NCI-H748 treated with DMSO at 0.1 percent for 48 hours (cell line): Measurements from ENCODE around the gene RNF182.
"Not testable (repeated sequence)": the region's sequence is repeated elsewhere in the genome, so short reads cannot be mapped to it uniquely, and the experiment has no call there.

Source experiments
- DNase-seq: peaks from one replicate; lab custom pipeline; 2025; lab: John Stamatoyannopoulos, UW

RNF182 gene

GRCh38 chr6:13917141-13917540 lies 7.6 kb upstream of the RNF182 start:
- DNase-seq: no peak

- DNase-seq: no peak
Measured at GRCh38 chr6:13918686-13919250, 6.0 kb upstream of the RNF182 start.

GRCh38 chr6:13919861-13920260 lies 4.9 kb upstream of the RNF182 start:
- DNase-seq: no peak

GRCh38 chr6:13920552-13920951 lies 4.2 kb upstream of the RNF182 start:
- DNase-seq: peak; percentile 74

GRCh38 chr6:13922750-13923149 lies 2.0 kb upstream of the RNF182 start:
- peak; percentile 54 for DNase-seq

GRCh38 chr6:13923527-13924145 lies 1.1 kb upstream of the RNF182 start:
- no peak for DNase-seq

- peak; percentile 94 for DNase-seq
Measured at GRCh38 chr6:13924146-13924948, 405 bp upstream of the RNF182 start.

GRCh38 chr6:13926378-13926777 lies 1.6 kb downstream of the RNF182 start:
- DNase-seq: peak; percentile 17

- DNase-seq: peak; percentile 57
Measured at GRCh38 chr6:13927203-13927602, 2.5 kb downstream of the RNF182 start.

- no peak for DNase-seq
Measured at GRCh38 chr6:13929196-13929595, 4.4 kb downstream of the RNF182 start.

GRCh38 chr6:13931797-13932402 lies 7.1 kb downstream of the RNF182 start:
- no peak for DNase-seq

GRCh38 chr6:13932785-13933184 lies 8.0 kb downstream of the RNF182 start:
- no peak for DNase-seq

GRCh38 chr6:13934721-13935120 lies 10.0 kb downstream of the RNF182 start:
- DNase-seq: no peak

GRCh38 chr6:13935190-13935880 lies 10.6 kb downstream of the RNF182 start:
- DNase-seq: no peak

- DNase-seq: not testable (repeated sequence)
Measured at GRCh38 chr6:13935881-13936261, 11.1 kb downstream of the RNF182 start.

GRCh38 chr6:13941902-13942301 lies 17.1 kb downstream of the RNF182 start:
- DNase-seq: no peak

GRCh38 chr6:13943943-13944342 lies 19.2 kb downstream of the RNF182 start:
- no peak for DNase-seq

GRCh38 chr6:13946506-13946905 lies 21.8 kb downstream of the RNF182 start:
- no peak for DNase-seq

GRCh38 chr6:13947611-13948178 lies 22.9 kb downstream of the RNF182 start:
- no peak for DNase-seq

GRCh38 chr6:13952101-13952500 lies 27.3 kb downstream of the RNF182 start:
- no peak for DNase-seq

- DNase-seq: no peak
Measured at GRCh38 chr6:13953061-13953705, 28.4 kb downstream of the RNF182 start.
